ENCODE measurements around the gene TMEM229B. TPM values are rescaled to one million over a fixed set of nuclear protein-coding genes. Genes with fewer than 3 reads are reported as not detected.

TMEM229B gene
- total RNA-seq, 4 donors from 2014 or later, result 1.5 to 3.3 (median 1.8) TPM

DNA sequence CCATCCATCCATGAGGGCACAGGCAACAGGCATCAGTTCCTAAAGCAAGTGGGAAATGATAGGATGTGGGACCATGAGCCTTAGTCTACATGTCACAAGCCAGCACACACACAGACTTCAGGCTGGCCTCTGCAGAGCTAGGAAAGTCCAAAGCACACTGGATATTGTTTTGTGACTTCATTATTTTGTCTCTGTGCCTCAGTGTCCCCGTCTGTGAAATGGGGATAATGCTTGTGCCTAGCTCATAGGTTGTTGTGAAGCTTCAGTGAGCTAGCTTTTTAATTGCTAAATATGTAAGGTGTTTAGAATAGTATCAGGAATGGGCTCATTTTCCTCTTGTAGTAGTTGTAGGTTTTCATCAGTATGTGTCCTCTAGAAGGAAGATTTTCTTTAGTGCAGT lies 49.6 kb downstream of the TMEM229B start:
- no peak overlapping the region for H3K4me3 ChIP-seq
- no peak for DNase-seq (ENCODE audit: low spot score in 2 of 2)
- no peak overlapping the region for H3K27ac ChIP-seq
- H3K9me3 ChIP-seq, result no peaks in the 10 kb centered on the region
- 79% methylated on average over 1 of the region's 1 CpG for WGBS
- H3K4me1 ChIP-seq, result no peaks in the 10 kb centered on the region
- no peaks in the 10 kb centered on the region for H3K36me3 ChIP-seq
- no peak for TF ChIP-seq EP300 (IDR thresholded peaks at IDR 0.05)
- TF ChIP-seq POLR2AphosphoS5 (IDR thresholded peaks at IDR 0.05), result no peak
- no peak for TF ChIP-seq CTCF (IDR thresholded peaks at IDR 0.05)
- TF ChIP-seq POLR2A (IDR thresholded peaks at IDR 0.05), result no peak
- peaks cover 7% of the 10 kb centered on the region for H3K27me3 ChIP-seq

DNA sequence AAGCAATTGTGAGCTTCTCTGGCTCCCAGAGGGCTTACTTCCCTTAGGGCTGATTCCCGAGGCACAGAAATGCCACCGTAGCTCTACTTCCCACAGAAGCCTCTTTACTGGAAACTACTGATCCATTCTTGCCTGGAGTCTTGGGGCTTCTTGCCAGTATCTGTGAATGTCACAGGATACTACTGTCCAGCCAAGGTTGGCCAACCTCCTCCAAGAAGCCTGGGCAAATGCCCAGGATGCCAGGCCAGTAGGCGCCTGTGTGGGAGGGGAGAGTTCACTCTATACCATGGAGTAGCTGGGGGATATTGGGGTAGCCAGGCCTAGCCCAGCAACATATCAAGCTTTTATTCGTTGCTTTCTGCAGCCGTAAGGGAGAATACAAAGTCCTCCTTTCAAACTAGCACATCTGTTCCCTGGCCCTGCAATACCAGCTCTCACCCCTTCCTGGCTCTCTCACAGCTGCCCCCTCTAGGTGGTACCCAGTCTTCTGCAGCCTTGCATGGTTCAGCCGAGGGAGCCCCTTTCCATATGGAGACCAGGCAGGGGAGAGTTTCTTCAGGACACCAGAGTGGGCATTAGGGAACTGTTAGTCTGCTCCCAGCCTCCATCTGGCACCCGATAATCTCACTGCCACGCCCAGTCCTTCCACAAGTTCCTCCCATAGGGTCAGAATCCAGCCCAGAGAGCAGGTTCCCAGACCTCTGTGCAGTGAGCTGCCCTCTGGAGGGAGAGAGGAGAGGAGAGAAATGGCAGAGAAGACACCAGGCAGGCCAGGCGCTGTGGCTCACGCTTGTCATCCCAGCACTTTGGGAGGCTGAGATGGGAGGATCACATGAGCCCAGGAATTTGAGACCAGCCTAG lies 52.3 kb downstream of the TMEM229B start:
- H3K27ac ChIP-seq, result no peak overlapping the region
- no peaks in the 10 kb centered on the region for H3K9me3 ChIP-seq
- no peaks in the 10 kb centered on the region for H3K4me1 ChIP-seq
- DNase-seq (ENCODE audit: low spot score in 2 of 2), result no peak
- WGBS, result 88% methylated on average over 10 of the region's 10 CpGs
- no peaks in the 10 kb centered on the region for H3K36me3 ChIP-seq
- no peak overlapping the region for H3K4me3 ChIP-seq
- no peak for TF ChIP-seq CTCF (IDR thresholded peaks at IDR 0.05)
- TF ChIP-seq EP300 (IDR thresholded peaks at IDR 0.05), result no peak
- no peak for TF ChIP-seq POLR2A (IDR thresholded peaks at IDR 0.05)
- no peak for TF ChIP-seq POLR2AphosphoS5 (IDR thresholded peaks at IDR 0.05)
- H3K27me3 ChIP-seq, result peaks cover 7% of the 10 kb centered on the region

GRCh38 chr14:67435603-67436002 lies 52.9 kb downstream of the TMEM229B start:
- Histone ChIP-seq H3K27ac (no peak overlapping the region), H3K4me1 (no peaks in the 10 kb centered on the region), H3K9me3 (no peaks in the 10 kb centered on the region), H3K36me3 (no peaks in the 10 kb centered on the region), H3K4me3 (no peak overlapping the region), H3K27me3 (peaks cover 7% of the 10 kb centered on the region)
- no peak for DNase-seq (ENCODE audit: low spot score in 2 of 2)
- 99% methylated on average over 5 of the region's 5 CpGs for WGBS
- no peak for TF ChIP-seq POLR2A (IDR thresholded peaks at IDR 0.05)
- TF ChIP-seq EP300 (IDR thresholded peaks at IDR 0.05), result no peak
- TF ChIP-seq POLR2AphosphoS5 (IDR thresholded peaks at IDR 0.05), result no peak
- no peak for TF ChIP-seq CTCF (IDR thresholded peaks at IDR 0.05)

GRCh38 chr14:67432050-67432564 lies 56.4 kb downstream of the TMEM229B start:
- H3K9me3 ChIP-seq, result no peaks in the 10 kb centered on the region
- 44% methylated on average over 7 of the region's 7 CpGs for WGBS
- H3K4me1 ChIP-seq, result peaks cover 3% of the 10 kb centered on the region
- no peak overlapping the region for H3K27ac ChIP-seq
- TF ChIP-seq POLR2A (IDR thresholded peaks at IDR 0.05), result no peak
- no peak for TF ChIP-seq POLR2AphosphoS5 (IDR thresholded peaks at IDR 0.05)
- TF ChIP-seq CTCF (IDR thresholded peaks at IDR 0.05), result no peak
- no peak for TF ChIP-seq EP300 (IDR thresholded peaks at IDR 0.05)
- H3K27me3 ChIP-seq, result peaks cover 7% of the 10 kb centered on the region
- no peak for DNase-seq (ENCODE audit: low spot score in 2 of 2)
- H3K4me3 ChIP-seq, result no peak overlapping the region
- H3K36me3 ChIP-seq, result no peaks in the 10 kb centered on the region

DNA sequence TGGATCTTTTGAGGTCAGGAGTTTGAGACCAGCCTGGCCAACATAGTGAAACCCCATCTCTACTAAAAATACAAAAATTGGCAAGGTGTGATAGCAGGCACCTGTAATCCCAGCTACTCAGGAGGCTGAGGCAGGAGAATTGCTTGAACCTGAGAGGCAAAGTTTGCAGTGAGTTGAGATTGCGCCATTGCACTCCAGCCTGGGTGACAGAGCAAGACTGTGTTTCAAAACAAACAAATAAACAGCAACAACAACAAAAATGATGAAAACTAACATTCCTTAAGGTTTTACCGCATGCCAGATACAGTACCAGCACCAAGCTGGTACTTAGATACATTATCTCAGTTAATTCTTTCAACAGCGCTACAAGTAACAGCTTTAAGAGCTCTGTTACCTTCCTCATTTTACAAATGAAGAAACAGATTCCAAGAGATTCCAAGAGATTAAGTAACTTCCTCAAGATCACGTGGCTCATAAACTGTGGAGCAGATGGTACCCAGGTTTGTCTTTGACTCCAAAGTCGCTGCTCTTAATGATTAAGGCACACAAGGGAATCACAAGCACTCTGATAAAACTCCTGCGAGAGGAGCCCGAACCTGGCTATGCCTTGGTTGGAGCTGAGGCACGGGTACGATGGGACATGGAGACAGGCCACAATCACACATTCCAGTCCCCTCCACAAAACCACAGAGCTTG lies 58.9 kb downstream of the TMEM229B start:
- no peak for TF ChIP-seq CTCF (IDR thresholded peaks at IDR 0.05)
- TF ChIP-seq POLR2A (IDR thresholded peaks at IDR 0.05), result no peak
- TF ChIP-seq EP300 (IDR thresholded peaks at IDR 0.05), result no peak
- TF ChIP-seq POLR2AphosphoS5 (IDR thresholded peaks at IDR 0.05), result no peak
- no peak overlapping the region for H3K27ac ChIP-seq
- DNase-seq (ENCODE audit: low spot score in 2 of 2), result no peak

More for the DNA sequence above, 58.9 kb downstream of the TMEM229B start:
- no peaks in the 10 kb centered on the region for H3K9me3 ChIP-seq
- no peak overlapping the region for H3K4me3 ChIP-seq
- 67% methylated on average over 9 of the region's 9 CpGs for WGBS
- no peaks in the 10 kb centered on the region for H3K36me3 ChIP-seq
- peaks cover 6% of the 10 kb centered on the region for H3K27me3 ChIP-seq
- H3K4me1 ChIP-seq, result peaks cover 12% of the 10 kb centered on the region

All from suprapubic skin (tissue), 4 donors.